SIG-M5 treated with dmso at 0.1 percent for 504 hours (cell line): ENCODE data around the gene RGL1.
A peak's percentile ranks its signal among the peaks of the same experiment; 100 is the strongest.
"Not testable (repeated sequence)": the region's sequence is repeated elsewhere in the genome, so short reads cannot be mapped to it uniquely, and the experiment has no call there.

Experiments
- DNase-seq: peaks from one replicate; lab custom pipeline; 2025; ENCODE audit not compliant: unreplicated experiment; lab: John Stamatoyannopoulos, UW

The RGL1 gene

DNA sequence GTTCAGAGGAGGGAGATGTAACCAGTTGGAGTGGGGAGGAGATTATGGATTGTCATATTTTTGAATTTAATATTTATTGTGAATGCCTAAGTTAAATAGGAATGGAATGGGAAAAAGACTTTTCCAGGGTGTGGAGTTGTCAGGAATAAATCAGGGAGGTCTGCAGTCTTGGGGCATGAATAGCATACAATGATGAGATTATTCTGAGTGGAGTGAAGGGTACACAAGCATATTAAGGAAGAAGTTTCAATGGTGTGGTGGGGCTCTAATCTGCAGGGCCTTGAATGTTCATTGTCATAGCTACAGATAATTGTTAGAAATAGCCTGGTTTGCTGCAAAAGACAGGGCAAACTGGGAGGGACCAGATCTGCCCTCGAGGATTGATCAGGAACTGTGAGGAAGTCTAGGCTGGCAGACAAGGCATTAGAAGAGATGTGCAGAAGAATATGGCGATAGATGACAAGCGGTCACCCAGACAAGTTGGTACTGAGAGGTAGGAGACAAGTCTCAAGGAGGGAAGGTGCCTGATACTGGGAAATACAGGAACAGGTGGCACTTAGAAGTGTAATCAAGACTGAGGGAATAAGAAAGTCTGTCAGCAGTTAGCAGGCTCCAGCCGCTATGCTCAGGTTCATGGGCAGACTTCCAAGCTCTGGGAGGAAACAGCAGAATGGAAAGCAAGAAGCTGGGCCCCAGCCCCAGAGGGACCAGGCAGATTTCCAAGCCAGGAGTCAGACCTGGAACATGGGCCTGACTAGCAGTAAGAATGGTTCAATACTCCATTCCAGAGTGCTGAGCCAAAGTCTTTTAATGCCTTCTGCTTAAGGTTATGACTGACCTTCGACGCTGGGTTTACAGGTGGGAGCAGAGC, 20.9 kb upstream of the RGL1 start:
- no peak for DNase-seq

DNA sequence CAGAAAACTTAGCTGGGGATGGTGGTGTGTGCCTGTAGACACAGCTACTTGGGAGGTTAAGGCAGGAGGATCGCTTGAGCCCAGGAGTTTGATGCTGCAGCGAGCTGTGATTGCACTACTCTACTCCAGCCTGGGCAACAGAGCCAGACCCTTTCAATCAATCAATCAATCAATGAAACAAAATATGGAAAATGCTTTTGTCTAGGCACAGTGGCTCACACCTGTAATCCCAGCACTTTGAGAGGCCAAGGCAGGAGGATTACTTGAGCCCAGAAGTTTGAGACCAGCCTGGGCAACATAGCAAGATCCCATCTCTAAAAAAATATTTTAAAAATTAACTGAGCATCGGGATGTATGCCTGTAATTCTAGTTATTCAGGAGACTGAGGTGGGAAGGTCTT, 19.0 kb upstream of the RGL1 start:
- not testable (repeated sequence) for DNase-seq

DNA sequence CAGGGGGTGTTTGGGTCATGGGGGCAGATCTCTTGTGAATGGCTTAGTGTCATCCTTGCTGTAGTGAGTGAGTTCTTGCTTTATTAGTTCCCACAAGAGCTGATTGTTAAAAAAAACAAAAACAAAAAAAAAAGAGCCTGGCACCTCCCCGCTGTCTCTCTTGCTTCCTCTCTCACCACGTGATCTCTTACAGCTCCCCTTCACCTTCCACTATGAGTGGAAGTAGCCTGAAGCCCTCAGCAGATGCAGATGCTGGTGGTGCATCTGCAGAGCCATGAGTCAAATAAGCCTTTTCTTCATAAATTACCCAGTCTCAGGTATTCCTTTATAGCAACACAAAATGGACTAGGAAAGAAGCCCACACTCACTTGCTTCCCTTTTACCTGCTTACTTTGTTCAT, 17.2 kb upstream of the RGL1 start:
- DNase-seq = no peak

DNA sequence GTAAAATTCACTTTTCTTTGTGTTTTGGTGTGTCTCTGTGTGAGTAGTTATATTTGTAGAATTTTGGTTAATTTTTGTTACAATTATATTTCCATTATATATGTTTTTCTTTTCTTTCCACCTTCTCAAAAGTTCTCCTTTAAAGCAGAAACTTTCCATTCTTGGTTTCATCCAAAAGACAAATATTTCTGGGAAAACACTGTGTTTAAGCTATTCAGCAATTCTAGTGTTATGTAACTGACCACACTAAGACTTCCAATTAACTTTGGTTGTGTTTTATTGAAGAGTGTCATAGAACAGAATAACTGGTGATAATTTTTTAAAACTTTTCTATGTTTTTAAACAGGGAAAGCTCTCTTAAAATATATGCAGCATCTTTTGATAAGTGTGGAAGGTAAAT, 13.6 kb upstream of the RGL1 start:
- no peak for DNase-seq

DNA sequence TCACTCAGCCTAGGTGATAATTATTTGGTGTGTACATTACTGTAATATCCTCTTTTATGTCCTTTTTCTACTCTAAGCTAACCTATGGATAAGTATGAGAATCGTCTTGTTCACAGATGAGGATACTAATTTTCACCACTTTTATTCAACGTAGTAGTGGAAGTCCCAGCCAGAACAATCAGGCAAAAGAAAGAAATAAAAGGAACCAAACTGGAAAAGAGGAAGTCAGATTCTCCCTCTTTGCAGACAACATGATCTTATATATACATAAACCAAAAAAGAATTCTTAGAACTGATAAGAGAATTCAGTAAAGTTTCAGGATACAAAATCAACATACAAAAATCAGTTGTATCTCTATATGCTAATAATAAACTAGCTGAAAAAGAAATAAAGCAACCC, 12.6 kb upstream of the RGL1 start:
- DNase-seq = no peak

DNA sequence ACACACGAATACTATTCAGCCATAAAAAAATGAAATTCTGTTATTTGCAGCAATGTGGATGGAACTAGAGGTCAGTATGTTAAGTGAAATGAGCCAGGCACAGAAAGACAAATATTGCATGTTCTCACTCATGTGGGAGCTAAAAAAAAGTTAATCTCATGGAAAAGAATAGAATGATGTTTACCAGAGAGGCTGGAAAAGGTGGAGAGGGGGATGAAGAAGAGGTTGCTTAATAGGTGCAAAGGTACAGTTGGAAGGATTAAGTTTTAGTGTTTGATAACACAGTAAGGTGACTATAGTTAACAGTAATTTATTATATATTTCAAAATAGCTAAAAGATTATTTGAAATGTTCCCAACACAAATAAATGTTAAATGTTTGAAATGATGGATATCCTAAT, 10.8 kb upstream of the RGL1 start:
- no peak for DNase-seq

DNA sequence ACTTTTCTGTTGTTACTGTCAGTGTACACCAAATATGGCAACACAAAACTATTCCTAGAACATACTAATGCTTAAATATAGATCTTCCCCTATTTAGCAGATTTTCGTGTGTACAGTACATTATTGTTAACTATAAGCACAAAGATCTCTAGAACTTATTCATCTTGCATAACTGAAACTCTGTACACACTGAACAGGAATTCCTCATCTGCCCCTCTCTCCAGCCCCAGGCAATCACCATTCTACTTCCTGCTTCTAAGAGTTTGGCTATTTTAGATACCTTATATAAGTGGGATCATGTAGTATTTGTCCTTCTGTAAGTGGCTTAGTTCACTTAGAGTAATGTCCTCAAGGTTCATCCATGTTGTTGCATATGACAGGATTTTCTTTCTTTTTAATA, 4.5 kb upstream of the RGL1 start:
- DNase-seq = no peak

DNA sequence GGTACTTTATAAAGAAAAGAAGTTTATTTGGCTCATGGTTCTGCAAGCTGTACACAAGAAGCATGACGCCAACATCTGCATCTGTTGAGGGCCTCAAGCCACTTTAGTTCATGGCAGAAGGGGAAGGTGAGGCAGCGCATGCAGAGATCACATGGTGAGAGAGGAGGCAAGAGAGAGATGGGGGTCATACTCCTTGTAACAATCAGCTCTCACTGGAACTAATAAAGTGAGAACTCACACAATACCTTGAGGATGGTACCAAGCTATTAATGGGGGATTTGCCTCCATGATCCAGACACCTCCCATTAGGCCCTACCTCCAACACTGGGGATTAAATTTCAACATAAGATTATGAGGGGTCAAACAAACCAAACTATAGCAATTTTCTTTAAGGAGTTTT, 3.3 kb upstream of the RGL1 start:
- DNase-seq = no peak

DNA sequence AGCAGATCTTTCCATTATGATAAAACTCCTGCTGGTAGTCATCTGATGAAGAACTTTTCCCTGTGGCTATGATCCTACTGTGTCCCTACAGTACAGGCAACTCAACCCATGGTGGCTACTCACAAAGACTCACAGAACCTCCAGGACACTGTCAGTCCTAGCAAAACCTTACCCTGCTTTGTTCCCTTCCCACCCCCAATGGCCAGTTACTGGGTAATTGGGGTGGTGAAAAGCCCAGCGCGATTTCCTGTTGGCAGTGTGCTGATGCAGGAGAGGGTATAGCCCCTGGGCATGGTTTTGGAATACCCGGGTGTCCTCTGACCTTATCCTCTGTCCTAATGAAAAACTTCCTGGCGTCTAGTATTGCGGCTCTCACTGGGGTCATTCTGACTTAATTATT, 533 bp upstream of the RGL1 start:
- no peak for DNase-seq

DNA sequence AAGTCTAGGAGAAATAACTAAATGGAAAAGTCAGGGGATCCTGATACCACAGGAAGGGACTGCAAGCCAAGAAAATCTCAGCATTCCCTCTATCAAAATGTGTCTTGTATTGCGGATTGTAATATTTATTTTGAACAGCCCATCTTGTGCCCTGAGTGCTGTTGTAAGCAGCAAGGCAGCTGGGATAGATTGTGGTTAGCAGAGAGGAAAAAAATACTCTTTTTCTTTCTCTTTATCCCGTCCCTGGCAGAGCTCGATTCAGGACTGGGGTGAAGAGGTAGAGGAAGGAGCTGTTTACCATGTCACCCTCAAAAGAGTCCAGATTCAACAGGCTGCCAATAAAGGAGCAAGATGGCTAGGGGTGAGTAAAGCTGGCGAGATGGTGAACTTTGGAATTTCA, 1.2 kb downstream of the RGL1 start:
- no peak for DNase-seq

DNA sequence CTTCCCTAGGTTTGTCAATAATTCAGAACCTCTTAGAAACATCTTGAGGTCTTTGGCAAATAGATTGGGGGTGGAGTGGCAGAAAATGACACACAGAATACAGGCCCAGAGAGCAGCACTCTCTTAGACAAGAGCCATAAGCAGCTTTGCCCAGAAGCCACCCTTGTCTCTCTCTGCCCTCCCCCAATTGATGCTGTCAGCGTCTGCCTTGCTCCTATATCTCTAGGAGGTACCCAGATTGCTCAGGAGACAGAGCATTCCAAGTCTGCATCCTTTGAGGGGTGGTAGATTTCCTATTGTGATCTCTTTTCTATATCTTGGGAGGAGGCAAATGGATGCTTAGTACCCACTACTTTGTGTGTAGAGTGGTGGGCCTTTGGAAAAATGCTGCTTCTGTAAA, 1.8 kb downstream of the RGL1 start:
- no peak for DNase-seq

DNA sequence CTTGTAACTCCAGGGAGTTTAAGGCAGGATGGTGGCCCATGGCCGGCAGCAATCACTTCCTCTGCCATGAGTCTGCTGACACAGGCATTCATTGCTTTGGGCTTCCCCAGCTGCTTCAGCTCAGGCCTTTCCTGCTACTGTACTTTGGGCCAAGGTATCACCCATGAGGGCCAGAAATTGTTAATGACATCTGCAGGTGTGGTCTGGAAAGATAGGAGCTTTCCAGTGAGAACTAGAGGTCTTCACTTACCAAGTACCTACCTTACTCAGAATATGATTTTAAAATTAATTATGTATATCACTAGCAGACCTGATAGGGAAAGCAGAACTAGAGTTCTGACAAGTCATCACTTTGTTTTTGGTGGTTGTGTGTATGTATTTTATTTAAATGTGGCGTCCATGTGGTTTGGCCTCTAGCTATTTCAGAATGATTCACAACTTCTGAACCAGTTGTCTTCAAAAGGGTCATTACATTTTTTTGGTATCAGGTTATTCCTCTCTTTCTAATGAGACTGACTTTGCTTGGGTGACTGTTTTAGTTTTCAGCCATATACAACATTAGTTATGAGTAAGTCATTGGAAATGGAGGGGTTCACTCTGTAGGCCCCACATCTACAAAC, 2.7 kb downstream of the RGL1 start:
- no peak for DNase-seq

DNA sequence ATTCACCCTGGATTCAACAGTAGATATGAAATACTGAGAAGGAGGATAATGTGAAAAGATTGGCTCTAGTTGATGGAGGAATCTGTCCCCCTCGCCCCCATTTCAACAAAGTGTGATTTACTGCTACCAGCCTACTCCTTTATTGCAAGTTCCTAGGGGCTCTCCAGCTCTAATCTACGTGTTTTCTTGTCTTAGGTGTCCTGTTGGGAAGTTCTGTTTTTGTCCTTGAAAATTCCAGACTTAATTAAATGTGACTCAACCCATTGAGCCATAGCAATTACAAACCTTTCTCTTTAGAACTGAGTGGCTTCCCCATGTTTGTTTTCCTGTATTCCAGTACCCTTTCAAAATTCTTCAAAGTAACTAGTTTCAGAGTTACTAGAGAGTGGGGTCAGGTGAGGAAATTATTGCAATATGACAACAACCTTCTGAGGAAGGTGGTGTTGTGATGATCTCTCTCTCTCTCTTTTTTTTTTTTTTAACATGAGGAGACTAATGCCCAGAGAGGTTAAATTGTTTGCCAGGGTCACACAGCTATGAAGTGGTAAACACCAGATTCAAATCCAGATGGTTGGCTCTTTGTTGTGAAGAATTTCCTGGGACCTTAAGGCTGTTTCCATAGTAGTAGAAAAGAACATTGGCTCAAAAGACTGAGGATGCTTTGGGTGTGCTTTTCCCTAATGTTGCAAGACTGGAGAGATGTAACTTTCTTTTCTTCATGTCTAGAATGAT, 3.5 kb downstream of the RGL1 start:
- no peak for DNase-seq

DNA sequence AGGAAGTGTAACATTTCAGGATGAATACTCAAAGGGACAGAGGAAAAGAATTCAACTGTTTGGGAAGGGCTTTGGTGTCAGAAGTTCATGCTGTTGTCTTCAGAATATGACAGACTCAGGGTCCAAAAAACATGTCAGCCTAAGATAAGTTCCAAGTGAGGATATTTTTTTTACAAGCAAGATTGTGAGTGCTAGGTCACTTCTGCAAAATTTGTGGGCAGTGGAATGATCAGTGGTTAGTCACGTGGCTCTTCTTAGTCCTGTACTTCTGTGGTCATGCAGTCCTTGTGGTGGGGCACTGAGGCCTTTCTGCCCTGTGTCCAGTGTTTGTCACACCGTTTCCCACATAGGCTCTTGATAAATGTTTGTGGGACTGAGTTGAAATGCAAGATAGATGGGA, 5.2 kb downstream of the RGL1 start:
- peak; percentile 21 for DNase-seq

DNA sequence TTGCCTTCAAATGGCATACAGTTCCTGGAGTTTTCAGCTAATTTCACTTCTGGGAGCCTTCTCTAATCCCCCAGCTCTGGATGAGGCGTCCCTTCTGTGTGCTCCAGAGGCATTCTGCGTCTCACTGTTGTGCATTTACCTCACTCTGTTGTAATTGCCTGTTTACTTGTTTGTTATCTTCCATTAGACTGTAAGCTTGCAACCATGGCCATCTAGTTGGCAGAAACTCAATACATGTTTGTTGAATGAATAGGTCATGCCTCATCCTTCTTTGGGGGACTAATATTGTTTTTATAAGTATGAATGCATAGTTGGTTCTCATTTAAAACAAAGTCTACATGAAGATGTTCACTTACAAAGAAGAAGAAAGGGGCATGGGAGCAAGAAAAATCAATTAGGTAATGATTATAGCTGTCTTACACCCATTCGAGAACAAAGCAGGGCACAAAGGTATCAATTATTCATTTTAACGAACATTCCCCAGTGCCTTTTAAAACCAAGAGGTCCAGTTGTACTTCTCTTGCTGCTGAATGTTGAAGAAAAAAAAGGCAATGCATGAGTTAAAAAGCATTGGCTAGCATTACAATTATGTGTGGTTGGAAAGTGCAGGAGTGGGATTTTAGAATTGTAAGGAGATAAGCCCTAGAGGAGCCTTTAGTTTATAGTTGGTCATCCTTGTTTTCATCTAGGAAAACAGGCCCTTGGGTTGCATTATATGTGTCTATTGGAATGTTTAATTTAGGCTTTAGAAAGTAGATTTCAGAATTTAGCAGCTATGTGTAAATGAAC, 6.0 kb downstream of the RGL1 start:
- DNase-seq = no peak

DNA sequence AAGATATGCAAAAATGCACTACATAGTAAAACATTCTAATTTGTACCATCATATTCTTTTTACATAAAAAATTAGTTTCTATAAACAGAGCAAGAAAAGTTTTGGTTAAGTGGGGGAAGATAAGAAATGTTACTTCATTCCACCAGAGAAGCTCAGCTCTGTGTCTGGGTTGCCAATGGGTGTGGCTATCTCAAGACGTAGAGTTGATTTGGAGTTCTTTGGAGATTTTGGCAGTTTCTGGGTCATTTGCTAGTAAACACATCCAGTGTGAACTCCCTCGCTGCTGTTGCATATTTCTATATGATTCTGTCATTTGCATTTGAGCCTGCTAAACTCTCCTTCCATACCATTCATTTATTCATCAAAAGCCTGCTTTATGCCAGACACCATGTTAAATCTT, 7.2 kb downstream of the RGL1 start:
- DNase-seq = no peak

DNA sequence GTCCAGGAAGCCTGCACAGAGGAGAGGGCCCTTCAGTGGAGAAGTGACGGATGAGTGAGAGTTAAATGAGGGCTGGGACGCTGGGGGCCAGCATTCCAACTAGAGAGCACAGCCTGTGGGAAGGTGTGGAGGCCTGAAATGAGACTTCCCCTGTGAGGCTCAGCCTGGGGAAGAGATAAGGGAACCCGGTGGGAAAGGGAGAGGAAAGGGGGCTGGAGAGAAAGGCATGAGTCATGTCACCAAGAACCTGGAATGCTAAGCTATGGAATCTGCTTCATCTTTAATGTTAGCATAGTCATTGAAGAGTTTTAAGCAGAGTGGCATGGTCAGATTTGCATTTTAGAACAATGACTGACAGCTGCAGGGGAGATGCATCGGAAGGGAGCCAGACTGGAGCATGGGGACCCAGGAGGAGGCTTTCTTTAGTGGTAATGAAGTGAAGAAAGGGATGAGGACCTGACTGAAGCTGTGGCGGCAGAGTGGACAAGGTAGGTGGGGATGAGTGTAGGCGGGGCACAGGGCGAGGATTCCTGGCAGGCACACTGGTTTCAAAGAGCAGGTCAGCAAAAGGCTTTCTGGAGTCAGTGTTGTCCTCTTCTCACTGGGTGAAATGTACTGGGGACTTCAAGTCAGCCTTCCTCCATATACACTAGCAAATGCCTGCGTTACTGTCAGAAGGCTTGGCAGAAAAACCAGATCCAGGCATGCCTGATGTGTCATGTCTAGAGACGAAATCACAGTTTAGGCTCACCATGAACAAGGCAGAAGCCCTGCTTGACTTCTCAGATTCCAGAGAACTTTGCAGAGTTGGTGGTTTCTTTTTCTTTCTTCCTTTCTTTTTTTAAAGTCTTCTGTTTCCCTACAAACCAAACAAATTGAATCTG, 8.0 kb downstream of the RGL1 start:
- DNase-seq = no peak

DNA sequence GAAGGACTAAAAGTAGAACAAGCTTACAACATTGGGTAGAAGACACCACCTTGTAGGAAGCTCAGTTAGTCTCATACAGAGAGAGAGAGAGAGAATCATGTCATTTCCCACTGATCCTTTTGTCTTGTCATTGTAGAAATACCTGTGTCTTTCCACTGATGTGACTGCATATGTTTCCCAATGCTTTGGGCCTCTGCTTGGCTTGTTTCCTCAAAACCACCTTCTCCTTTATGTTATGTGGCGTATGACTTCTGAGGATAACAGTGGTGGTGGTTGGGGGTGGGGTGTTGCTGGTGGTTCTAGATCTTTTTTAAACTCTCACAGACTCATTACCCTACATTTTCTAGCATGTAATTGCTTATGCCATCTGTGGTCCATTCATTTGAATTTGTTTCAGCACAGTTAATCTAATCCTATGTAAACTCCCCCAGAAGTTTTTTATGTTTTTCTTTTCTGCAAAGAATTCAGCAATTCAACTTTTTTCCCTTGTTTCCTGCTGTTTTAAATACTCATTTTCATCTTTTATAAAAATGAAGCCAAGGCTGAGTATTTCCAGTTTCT, 9.3 kb downstream of the RGL1 start:
- DNase-seq = no peak

DNA sequence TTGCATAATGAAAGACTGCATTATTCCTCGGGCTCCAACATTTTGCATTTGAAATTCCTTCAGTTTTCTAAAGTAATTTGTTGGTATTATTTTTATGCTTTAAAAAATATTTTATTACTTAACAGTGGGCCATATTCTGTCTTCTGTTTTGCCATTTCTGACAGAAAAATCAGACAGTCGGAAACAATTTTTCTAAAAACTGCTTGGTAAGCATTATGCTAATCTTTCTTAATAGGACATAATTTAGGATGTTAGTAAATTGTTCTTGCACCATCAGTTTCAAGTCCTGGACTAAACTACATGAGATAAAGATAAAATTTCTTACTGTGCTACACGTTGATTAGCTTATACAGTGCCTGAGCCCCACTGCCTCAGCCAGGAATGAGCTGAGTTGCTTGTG, 11.2 kb downstream of the RGL1 start:
- DNase-seq = no peak
